Ascending aorta (tissue), 2 donors: ENCODE data around the gene CYB5R4. TPM values are rescaled to one million over a fixed set of nuclear protein-coding genes. Genes with fewer than 3 reads are reported as not detected.

Experiments
- DNase-seq, 2 donors: peaks; one replicate each; pipeline ENCODE4 v3.0.0-alpha.2; 2019; ENCODE audit warnings: low spot score in 2 of 2
- H3K27ac ChIP-seq, 2 donors: fragments of 200-600 bp; sonication (generic); one replicate each; pipeline ENCODE4 v1.5.1; 2016 to 2017; ENCODE audit warnings: mild to moderate bottlenecking in 1 of 2
- H3K27me3 ChIP-seq: fragments of 200-600 bp; sonication (generic); one replicate; pipeline ENCODE4 v1.5.1; 2017
- H3K36me3 ChIP-seq, 2 donors: fragments of 200-600 bp; sonication (generic); one replicate each; pipeline ENCODE4 v1.5.1; 2016
- H3K4me1 ChIP-seq, 2 donors: fragments of 200-600 bp; sonication (generic); one replicate each; pipeline ENCODE4 v1.5.1; 2016 to 2017; ENCODE audit warnings: mild to moderate bottlenecking in 1 of 2
- H3K4me3 ChIP-seq, 2 donors: fragments of 200-600 bp; sonication (generic); one replicate each; pipeline ENCODE4 v1.5.1; 2016 to 2017; ENCODE audit warnings: mild to moderate bottlenecking in 1 of 2
- H3K9me3 ChIP-seq, 2 donors: fragments of 200-600 bp; sonication (generic); one replicate each; pipeline ENCODE4 v1.5.1; 2016
- intact Hi-C: fragments of 100-400 bp; cut with DNase I; formaldehyde crosslinking; loops from one replicate; pipeline ENCODE4 v1.15.1; 2023
- total RNA-seq: library from RNA; depleted of rRNA; stranded (reverse); fragments of >200 nt; gene quantifications from one replicate; pipeline ENCODE4 v1.1.0, GENCODE V29; 2016
- TF ChIP-seq, protein P1 (sequence below), 3 experiments: fragments of 200-600 bp in 2 of 3; fragments of 450-650 bp in 1 of 3; sonication (generic) in 2 of 3; IDR thresholded peaks; one replicate each; pipeline ENCODE4 v1.5.1; 2016 to 2019; ENCODE audit warnings: antibody characterized with exemption in 3 of 3, mild to moderate bottlenecking in 1 of 3, moderate library complexity in 1 of 3

The CYB5R4 gene
- total RNA-seq, 1 donor from 2014 or later: 0.53 TPM

DNA sequence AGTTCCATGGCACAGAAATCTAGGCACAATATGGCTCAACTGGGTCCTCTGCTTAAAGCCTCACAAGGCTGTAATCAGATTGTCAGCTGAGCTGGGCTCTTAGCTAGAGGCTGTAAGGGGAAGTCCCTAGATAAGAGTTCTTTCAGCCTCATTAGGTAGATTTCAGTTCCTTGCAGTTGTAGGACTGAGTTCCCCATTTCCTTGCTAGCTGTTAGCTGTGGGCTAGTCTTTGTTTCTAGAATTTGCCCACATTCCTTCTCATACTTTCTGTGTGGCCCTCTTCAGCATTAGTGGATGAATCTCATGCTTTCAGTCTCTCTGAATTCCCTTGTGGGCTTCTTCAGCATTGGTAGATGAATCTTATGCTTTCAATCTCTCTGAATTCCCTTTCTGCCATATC is 103.1 kb downstream of the CYB5R4 start:
- H3K27me3 ChIP-seq: no peaks in the 10 kb centered on the region
- DNase-seq: no peak
- no peak overlapping the region for H3K4me3 ChIP-seq
- TF ChIP-seq, protein P1, sequence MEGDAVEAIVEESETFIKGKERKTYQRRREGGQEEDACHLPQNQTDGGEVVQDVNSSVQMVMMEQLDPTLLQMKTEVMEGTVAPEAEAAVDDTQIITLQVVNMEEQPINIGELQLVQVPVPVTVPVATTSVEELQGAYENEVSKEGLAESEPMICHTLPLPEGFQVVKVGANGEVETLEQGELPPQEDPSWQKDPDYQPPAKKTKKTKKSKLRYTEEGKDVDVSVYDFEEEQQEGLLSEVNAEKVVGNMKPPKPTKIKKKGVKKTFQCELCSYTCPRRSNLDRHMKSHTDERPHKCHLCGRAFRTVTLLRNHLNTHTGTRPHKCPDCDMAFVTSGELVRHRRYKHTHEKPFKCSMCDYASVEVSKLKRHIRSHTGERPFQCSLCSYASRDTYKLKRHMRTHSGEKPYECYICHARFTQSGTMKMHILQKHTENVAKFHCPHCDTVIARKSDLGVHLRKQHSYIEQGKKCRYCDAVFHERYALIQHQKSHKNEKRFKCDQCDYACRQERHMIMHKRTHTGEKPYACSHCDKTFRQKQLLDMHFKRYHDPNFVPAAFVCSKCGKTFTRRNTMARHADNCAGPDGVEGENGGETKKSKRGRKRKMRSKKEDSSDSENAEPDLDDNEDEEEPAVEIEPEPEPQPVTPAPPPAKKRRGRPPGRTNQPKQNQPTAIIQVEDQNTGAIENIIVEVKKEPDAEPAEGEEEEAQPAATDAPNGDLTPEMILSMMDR (IDR thresholded peaks at IDR 0.05): no peak
- H3K36me3 ChIP-seq: peaks cover 10 to 32% of the 10 kb centered on the region in 2 donors
- intact Hi-C loops: no loop called here
- peaks cover 5 to 14% of the 10 kb centered on the region in 2 donors for H3K9me3 ChIP-seq
- H3K27ac ChIP-seq: no peak overlapping the region
- H3K4me1 ChIP-seq: no peaks in the 10 kb centered on the region

DNA sequence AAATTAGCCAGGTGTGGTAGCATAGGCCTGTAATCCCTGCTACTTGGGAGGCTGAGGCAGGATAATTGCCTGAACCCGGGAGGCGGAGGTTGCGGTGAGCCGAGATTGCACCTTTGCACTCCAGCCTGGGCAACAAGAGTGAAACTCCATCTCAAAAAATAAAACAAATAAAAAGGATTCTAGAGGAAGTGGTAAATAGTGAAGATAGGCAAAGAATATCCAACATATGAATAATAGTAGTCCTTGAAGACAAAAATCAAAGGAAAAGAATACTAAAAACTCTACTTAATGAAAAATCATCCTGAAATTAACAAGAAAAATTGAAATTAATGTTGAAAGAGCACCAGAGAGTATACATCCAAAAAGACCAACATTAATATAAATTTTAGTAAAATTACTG is 107.0 kb downstream of the CYB5R4 start:
- no peak overlapping the region for H3K27ac ChIP-seq
- TF ChIP-seq, protein P1 (IDR thresholded peaks at IDR 0.05): no peak
- peaks cover 0 to 7% of the 10 kb centered on the region in 2 donors for H3K4me1 ChIP-seq
- intact Hi-C loops: no loop called here
- H3K36me3 ChIP-seq: peaks cover 8 to 23% of the 10 kb centered on the region in 2 donors
- peaks cover 5 to 14% of the 10 kb centered on the region in 2 donors for H3K9me3 ChIP-seq
- H3K4me3 ChIP-seq: no peak overlapping the region
- H3K27me3 ChIP-seq: no peaks in the 10 kb centered on the region
- no peak for DNase-seq

DNA sequence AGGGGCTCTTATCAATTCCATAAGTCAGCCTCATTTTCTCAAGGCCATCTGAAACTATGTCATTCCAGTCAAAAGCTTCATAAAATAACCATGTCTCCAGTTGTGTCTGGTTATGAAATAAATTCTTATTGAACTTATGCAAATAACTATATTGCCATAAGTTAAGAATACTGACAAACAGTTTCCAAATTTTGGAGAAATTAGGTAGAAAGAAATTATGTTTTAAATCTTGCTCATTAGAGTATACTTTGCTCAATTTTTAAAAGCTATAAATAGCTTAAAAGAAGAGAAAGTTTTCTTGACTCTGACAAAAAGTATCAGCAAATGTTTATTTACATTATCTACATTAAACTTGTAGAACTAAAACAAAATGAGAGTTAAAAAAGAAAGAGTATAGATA is 111.1 kb downstream of the CYB5R4 start:
- TF ChIP-seq, protein P1 (IDR thresholded peaks at IDR 0.05): no peak
- intact Hi-C loops: no loop called here
- Histone ChIP-seq H3K9me3 (peaks cover 5 to 14% of the 10 kb centered on the region in 2 donors), H3K36me3 (peaks cover 0 to 3% of the 10 kb centered on the region in 2 donors), H3K27ac (peak overlapping the region; percentile 37 to 57), H3K27me3 (no peaks in the 10 kb centered on the region), H3K4me1 (peaks cover 0 to 17% of the 10 kb centered on the region in 2 donors), H3K4me3 (no peak overlapping the region)
- no peak for DNase-seq

DNA sequence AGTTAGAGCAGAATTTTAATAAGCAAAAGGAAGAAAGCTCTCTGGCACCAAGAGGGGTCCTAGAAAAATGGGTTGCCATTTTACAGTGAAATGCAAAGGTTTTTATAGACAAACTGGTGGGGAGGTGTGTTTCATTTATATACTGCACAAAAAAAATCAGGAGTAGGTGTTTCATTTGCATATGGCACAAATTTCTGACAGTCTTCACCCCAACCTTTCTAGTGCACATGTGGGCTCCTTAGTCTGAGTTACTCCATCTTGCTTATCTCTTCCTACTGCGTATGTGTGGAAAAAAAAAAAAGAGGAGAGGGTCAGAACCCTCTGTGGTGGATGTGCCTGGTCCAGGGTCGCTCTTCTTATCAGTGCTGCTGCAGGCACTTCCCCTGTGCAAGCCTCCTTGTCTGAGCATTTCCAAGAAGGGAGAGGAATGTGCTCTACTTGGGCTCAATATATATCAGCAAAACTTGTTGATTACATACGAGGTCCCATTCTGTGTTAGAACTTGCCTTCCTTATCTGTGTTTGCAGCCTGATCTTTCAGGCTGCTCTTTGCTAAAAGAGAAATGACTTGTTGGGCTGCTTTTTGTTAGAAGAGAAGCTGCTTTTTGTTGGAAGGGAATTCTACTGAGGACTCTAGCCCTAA is 115.0 kb downstream of the CYB5R4 start:
- TF ChIP-seq, protein P1 (IDR thresholded peaks at IDR 0.05): no peak
- H3K36me3 ChIP-seq: no peaks in the 10 kb centered on the region
- no peaks in the 10 kb centered on the region for H3K9me3 ChIP-seq
- H3K27me3 ChIP-seq: no peaks in the 10 kb centered on the region
- intact Hi-C loops: no loop called here
- no peak overlapping the region for H3K4me3 ChIP-seq
- DNase-seq: no peak
- peaks cover 0 to 32% of the 10 kb centered on the region in 2 donors for H3K4me1 ChIP-seq
- no peak overlapping the region for H3K27ac ChIP-seq

DNA sequence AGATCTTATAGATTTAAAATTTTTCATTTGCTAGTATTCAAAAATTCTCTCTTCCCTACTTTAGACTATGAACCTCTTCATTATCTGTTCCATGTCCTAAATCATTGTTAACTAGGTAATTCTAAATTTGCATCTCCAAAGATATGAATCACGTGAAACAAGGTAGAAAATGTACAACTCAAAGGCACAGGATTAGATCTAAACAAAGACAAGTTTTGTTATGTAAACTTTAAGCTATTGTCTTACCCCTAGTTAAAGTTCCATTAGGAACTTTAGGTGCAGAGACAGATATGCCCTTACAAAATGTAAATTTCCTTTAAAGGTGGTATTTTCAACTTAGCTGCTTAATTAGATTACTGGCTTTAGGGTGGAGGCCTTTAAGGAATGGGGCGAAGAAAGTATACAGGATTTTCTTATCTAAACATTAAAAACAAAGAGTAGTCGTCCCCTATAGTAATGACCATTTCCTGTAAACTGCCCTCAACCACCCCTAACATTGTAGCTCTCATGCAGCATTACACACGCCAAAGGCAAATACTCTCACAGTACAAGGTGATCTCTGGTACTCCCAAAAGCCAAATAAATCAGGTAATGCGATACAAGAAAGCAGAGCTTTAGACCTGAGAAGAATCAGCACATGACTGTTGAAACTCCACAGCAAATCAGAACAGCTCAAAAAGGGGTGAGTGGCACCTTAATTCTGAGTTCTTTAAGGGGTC is 116.7 kb downstream of the CYB5R4 start:
- Histone ChIP-seq H3K4me3 (no peak overlapping the region), H3K4me1 (peaks cover 0 to 25% of the 10 kb centered on the region in 2 donors), H3K36me3 (no peaks in the 10 kb centered on the region), H3K9me3 (peaks cover 0 to 6% of the 10 kb centered on the region in 2 donors), H3K27me3 (no peaks in the 10 kb centered on the region), H3K27ac (peak overlapping the region in 1 of 2 donors; percentile 88)
- DNase-seq: no peak
- intact Hi-C loops: no loop called here
- TF ChIP-seq, protein P1 (IDR thresholded peaks at IDR 0.05): no peak
